Measurements from ENCODE around the gene IL10.

Gene IL10

DNA sequence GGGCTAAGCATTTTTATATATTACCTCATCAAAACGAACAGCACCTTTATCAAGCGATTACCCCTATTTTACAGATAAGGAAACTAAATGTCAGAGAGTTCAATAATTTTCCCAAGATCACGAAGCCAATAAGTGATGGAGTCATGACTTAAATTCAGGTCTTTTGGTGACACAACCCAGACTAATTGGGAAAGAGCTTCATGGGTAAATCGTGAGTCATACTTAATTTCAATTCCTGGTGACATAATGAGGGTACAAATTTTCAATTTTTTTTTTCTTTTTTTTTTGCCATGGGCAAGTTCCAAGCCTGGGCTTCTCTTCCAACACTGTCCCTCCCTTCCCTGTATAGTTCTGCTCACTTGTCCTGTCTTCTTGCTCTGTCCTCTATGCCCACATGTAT is 30.1 kb upstream of the IL10 start:
- Histone ChIP-seq H3K4me1 (ENCODE audit: control insufficient read depth in 1 of 2, insufficient read depth in 1 of 2, low read depth in 1 of 2, low read length in 1 of 2) (peaks cover 0 to 7% of the 10 kb centered on the region in 2 experiments), H3K9me3 (no peaks in the 10 kb centered on the region), H3K36me3 (no peaks in the 10 kb centered on the region), H3K27me3 (no peaks in the 10 kb centered on the region), H3K27ac (no peak overlapping the region), H3K4me3 (ENCODE audit: low read depth in 1 of 2, low read length in 1 of 2) (no peak overlapping the region)
- TF ChIP-seq, protein P1, sequence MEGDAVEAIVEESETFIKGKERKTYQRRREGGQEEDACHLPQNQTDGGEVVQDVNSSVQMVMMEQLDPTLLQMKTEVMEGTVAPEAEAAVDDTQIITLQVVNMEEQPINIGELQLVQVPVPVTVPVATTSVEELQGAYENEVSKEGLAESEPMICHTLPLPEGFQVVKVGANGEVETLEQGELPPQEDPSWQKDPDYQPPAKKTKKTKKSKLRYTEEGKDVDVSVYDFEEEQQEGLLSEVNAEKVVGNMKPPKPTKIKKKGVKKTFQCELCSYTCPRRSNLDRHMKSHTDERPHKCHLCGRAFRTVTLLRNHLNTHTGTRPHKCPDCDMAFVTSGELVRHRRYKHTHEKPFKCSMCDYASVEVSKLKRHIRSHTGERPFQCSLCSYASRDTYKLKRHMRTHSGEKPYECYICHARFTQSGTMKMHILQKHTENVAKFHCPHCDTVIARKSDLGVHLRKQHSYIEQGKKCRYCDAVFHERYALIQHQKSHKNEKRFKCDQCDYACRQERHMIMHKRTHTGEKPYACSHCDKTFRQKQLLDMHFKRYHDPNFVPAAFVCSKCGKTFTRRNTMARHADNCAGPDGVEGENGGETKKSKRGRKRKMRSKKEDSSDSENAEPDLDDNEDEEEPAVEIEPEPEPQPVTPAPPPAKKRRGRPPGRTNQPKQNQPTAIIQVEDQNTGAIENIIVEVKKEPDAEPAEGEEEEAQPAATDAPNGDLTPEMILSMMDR (IDR thresholded peaks at IDR 0.05): no peak

DNA sequence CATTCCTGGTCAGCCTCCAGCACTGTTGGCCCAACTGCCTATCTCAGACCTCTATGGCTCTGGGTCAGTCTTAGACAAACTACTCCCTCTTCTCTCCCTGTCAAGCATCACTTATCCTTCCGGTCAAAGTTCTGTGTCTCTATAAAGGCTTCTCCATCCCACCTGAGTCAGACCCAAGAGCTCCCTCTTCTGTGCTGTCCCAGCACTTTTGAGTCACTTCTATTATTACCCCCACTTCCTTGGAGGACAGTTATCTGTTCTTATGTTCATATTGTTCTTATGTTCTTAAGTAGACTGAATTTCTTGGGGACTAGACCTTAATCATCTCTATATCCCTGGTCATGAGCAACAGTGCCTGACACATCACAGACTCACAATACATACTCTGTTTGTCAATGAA is 29.2 kb upstream of the IL10 start:
- Histone ChIP-seq H3K27me3 (no peaks in the 10 kb centered on the region), H3K36me3 (no peaks in the 10 kb centered on the region), H3K27ac (no peak overlapping the region), H3K4me3 (ENCODE audit: low read depth in 1 of 2, low read length in 1 of 2) (no peak overlapping the region), H3K9me3 (no peaks in the 10 kb centered on the region), H3K4me1 (ENCODE audit: control insufficient read depth in 1 of 2, insufficient read depth in 1 of 2, low read depth in 1 of 2, low read length in 1 of 2) (peaks cover 2 to 13% of the 10 kb centered on the region in 2 experiments)
- TF ChIP-seq, protein P1 (IDR thresholded peaks at IDR 0.05): no peak

DNA sequence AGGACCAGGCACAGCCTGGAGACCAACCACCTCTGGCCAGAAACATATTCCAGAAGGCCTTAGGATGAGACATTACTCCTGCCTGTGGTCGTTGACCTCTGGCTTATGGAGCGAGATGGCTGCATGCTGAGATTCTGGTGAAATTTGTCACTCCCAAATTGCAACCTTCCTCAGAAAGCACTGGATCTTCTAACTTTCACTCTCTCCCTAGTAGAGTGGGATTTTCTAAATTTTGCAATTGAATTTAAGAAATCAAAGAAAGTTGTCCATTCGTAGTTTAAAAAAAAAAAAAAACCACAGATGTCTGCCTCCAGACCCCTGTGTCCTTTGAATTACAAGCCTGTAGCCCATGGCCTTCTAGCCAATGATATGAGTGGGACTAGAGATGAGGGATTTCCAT is 28.6 kb upstream of the IL10 start:
- Histone ChIP-seq H3K9me3 (no peaks in the 10 kb centered on the region), H3K36me3 (no peaks in the 10 kb centered on the region), H3K4me1 (ENCODE audit: control insufficient read depth in 1 of 2, insufficient read depth in 1 of 2, low read depth in 1 of 2, low read length in 1 of 2) (peaks cover 2 to 13% of the 10 kb centered on the region in 2 experiments), H3K27ac (no peak overlapping the region), H3K27me3 (no peaks in the 10 kb centered on the region), H3K4me3 (ENCODE audit: low read depth in 1 of 2, low read length in 1 of 2) (no peak overlapping the region)
- TF ChIP-seq, protein P1 (IDR thresholded peaks at IDR 0.05): no peak

DNA sequence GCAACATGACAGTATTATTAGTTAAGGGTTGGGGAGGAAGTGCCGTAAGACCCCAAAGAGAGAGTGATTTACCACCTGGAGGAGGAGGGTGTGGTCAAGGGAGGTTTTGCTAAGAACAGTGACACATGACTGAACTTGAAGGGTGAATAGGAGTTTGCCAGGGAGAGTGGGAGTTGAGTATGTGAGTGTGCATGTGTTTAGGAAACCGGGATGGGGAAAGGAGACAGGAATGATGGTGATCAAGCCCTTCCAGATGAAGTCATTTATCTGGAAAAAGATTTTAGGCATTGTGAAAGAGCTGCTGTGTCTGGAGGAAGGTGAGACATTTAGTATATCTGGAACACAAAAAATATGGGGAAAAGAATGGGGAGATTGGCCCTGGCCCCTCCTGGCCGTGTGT is 28.1 kb upstream of the IL10 start:
- TF ChIP-seq, protein P1 (IDR thresholded peaks at IDR 0.05): no peak
- H3K27me3 ChIP-seq: no peaks in the 10 kb centered on the region
- no peak overlapping the region for H3K4me3 ChIP-seq (ENCODE audit: low read depth in 1 of 2, low read length in 1 of 2)
- H3K9me3 ChIP-seq: no peaks in the 10 kb centered on the region
- H3K27ac ChIP-seq: no peak overlapping the region
- H3K36me3 ChIP-seq: no peaks in the 10 kb centered on the region
- peaks cover 2 to 13% of the 10 kb centered on the region in 2 experiments for H3K4me1 ChIP-seq (ENCODE audit: control insufficient read depth in 1 of 2, insufficient read depth in 1 of 2, low read depth in 1 of 2, low read length in 1 of 2)

DNA sequence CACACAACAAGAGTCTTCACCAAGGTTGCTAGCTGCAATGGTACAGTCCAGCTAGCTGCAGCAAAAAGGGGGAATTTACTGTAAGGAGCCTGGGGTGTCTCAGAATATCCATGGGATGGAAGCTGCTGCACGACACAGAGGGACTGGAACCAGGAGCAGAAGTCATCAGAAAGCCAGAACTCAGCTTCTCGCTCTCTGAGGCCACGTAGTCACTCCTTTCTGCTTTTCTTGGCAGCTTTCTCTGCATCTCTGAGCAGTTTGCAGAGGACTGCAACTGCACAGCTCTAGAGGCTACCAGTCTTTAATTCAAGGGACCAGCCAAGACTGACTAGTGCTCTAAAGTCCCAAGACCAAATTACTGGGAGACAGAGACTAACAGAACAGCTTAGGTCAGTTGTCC is 27.0 kb upstream of the IL10 start:
- TF ChIP-seq, protein P1 (IDR thresholded peaks at IDR 0.05): no peak
- H3K4me1 ChIP-seq (ENCODE audit: control insufficient read depth in 1 of 2, insufficient read depth in 1 of 2, low read depth in 1 of 2, low read length in 1 of 2): peaks cover 2 to 13% of the 10 kb centered on the region in 2 experiments
- H3K27me3 ChIP-seq: no peaks in the 10 kb centered on the region
- no peaks in the 10 kb centered on the region for H3K36me3 ChIP-seq
- no peak overlapping the region for H3K27ac ChIP-seq
- no peak overlapping the region for H3K4me3 ChIP-seq (ENCODE audit: low read depth in 1 of 2, low read length in 1 of 2)
- H3K9me3 ChIP-seq: no peaks in the 10 kb centered on the region
